ENCODE data around the gene L3MBTL4.

The L3MBTL4 gene

DNA sequence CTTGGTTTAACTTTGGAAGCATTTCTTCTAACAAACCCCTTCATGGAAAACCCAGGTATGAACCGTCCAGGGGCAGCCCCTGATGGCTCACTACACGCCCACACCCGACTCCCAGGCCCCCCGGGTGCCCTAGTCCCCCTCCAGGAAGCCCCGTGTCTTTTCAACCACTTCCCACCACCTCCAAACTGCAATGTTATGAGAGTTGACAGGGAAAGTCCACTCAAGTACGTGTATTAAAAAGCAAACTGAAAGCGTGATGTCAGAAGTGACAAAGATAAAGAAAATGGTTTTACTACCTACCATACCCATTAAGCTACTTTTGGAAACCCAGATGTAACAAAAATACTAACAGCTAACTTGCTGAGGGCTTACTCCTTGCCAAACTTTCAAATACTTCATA is 51.5 kb downstream of the L3MBTL4 start:
- DNase-seq (ENCODE audit: low read depth), result no peak

- DNase-seq (ENCODE audit: low read depth), result no peak
Observed at GRCh38 chr18:6362559-6363129, 52.1 kb downstream of the L3MBTL4 start.

DNA sequence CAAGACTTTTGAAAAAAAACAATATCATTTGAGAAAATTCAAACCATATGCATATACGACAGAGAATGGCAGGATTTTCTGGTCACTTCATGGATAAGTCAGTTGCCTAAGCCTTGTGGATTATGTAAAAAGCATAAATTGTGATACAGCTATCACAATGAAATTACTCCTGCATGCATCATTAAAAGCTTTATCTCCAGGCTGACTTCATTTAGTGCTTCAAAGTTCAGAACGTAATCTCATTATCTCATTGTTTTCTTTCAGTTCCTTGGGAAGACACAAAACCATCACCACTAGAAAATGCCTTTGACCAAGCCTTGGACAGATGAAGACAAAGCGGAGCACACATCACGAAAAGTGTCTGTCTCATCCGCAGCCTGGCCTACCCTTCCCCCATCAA is 57.0 kb downstream of the L3MBTL4 start:
- DNase-seq (ENCODE audit: low read depth), result no peak

DNA sequence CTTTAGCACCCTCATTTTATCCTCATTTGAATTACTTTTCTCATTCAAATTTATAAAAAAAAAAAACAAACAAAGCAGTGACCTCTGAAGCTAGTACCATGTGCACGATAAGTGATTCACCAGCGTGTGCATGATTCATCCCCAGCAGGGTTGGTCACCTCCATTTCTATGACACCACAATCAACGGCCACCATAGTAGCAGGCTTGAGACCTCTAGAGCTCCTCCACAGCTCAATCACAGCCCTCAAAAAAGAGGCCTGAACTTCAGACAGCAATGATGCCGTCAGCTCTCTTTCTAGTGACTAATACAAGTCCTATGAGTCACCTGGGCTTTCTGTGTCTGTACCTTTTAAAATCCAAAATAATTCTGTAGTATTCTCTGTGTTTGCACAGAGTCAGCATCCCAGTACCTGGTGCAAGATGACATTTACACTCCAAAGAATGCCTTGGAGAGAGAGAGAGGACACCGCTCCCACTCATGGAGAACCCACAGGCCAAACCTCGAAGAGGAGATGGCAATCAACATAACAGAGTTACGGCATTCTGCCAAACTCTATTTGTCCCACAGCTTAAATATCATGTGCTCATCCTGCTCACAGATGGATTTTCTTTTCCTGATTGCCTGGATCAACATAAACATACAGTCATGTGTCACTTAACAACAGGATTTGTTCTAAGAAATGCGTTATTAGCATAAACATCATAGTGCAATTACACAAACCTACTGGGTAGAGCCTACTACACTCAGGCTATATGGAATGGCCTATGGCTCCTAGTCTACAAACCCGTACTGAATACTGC is 58.7 kb downstream of the L3MBTL4 start:
- DNase-seq (ENCODE audit: low read depth), result no peak

- no peak for DNase-seq (ENCODE audit: low read depth)
Observed at GRCh38 chr18:6352275-6352674, 62.4 kb downstream of the L3MBTL4 start.

GRCh38 chr18:6342990-6343389 is 71.7 kb downstream of the L3MBTL4 start:
- no peak for DNase-seq (ENCODE audit: low read depth)

DNA sequence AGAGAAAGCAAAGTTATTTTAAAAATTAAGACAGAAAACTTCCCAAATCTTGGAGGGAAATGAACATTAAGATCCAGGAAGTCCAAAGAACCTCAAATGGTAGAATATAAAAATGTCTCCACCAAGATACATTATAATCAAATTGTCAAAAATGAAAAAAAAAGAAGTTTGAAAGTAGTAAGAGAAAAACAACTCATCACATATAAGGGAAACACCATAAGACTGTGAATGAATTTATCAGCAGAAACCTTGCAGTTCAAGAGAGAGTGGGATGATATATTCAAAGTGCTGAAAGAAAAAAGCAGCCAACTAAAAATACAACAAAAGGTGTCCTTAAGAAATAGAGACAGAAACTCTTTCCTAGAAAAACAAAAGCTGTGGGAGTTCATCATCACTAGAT is 73.0 kb downstream of the L3MBTL4 start:
- DNase-seq (ENCODE audit: low read depth), result no peak

DNA sequence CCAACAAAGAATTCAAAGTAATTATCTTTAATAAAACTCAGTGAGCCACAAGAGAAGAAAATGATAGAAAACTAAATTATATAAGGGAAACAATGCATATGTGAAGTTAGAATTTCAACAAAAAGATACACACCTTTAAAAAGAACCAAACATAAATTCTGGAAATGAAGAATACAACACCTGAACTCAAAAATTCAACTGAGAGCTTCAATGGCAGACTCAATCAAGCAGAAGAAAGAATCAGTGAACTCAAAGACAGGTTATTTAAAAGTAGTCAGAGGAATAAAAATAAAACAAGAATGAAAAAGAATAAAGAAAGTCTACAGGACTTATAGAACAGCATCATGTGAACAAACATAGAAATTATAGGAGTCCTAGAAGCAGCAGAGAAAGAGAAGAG is 73.4 kb downstream of the L3MBTL4 start:
- no peak for DNase-seq (ENCODE audit: low read depth)

DNA sequence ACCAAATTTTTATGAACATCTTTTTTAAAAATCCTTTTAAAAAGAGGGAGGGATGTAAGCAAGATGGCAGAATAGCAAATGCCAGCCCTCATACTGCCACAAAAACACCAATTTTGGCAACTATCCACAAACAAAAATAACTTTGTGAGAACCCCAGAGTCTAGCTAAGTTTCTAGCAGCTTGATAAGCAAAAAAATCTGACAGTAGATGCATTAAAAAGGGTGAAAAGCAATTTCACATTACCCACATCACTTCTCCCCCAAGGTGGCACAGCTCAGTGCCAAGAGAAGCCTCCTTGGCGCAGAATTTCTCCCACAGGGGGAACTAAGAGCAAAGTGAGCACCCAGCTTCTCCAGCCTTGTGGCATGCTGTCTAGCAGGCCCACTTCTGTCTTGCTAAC is 74.6 kb downstream of the L3MBTL4 start:
- no peak for DNase-seq (ENCODE audit: low read depth)

- DNase-seq (ENCODE audit: low read depth), result no peak
Observed at GRCh38 chr18:6336239-6336638, 78.5 kb downstream of the L3MBTL4 start.

DNA sequence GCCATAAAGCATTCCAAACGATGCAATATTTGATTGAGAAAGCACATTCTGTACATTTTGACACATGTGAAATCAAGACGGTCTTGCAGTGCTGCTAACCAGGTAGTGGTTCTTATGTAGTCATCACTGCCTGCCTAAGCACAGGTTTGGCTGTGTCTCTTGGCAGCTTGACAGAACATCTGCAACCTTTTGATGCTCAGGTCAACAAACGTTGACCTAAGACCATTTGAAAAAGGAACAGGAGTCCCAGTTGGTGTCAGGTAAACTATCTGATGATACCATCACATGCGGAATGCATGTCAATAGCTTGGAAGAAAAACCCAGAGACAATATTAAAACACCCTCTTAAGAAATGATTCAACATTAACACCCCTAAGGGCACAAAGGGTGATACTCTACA is 80.7 kb downstream of the L3MBTL4 start:
- no peak for DNase-seq (ENCODE audit: low read depth)

- no peak for DNase-seq (ENCODE audit: low read depth)
Observed at GRCh38 chr18:6331872-6332271, 82.8 kb downstream of the L3MBTL4 start.

- no peak for DNase-seq (ENCODE audit: low read depth)
Observed at GRCh38 chr18:6330786-6331185, 83.9 kb downstream of the L3MBTL4 start.

GRCh38 chr18:6328621-6329010 is 86.1 kb downstream of the L3MBTL4 start:
- no peak for DNase-seq (ENCODE audit: low read depth)

DNA sequence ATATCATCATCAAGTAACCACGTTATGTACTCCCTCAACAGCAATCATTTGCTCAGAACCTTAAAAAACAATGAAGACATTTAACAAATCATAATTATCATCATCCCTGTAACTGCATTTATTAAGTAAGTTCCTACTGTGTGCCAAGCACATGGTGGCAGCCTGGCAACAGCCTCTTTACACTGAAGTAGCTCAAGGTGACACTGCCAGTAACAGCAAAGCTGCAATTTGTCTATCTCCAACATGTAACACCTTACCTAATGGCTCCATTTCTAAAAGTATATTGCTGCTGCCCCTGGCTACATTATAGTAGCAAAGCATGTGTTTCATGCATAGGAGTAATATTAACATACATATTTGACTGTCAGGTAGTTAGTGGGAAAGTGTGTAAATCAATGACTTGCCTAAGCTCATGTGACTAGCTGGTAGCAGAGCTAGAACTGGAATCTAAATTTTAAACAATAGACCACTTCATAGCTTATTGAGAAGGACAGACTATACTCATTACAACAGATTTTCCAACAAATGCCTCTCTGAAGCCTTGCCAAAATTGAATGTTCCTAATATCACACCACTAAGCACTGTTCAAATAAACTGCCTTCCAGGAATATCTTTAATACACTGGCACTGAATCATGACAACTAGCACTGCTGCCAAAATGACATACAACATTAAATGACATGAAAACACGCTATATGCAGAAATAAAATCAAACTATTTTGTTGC is 86.7 kb downstream of the L3MBTL4 start:
- no peak for DNase-seq (ENCODE audit: low read depth)

- DNase-seq (ENCODE audit: low read depth), result no peak
Observed at GRCh38 chr18:6327485-6327884, 87.2 kb downstream of the L3MBTL4 start.

DNA sequence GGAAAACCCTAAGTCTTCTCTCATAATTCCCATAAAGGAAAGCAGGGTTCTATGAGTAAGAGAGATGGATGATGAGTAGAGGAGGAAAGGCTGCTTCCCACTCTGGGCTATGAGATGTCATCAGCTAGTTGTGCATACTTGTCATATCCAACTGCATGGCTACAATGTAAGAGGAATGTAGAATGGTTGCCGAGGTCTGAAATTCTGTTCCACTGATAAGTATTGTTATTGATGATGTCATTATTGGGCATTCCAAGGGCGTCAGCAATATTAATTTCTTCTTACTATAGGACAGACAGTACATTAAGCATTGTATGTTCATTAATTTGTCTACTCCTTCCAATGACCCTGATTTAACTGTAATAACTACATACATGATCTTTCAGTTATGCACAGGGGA is 88.1 kb downstream of the L3MBTL4 start:
- DNase-seq (ENCODE audit: low read depth), result no peak

- no peak for DNase-seq (ENCODE audit: low read depth)
Observed at GRCh38 chr18:6323319-6323889, 91.3 kb downstream of the L3MBTL4 start.

DNA sequence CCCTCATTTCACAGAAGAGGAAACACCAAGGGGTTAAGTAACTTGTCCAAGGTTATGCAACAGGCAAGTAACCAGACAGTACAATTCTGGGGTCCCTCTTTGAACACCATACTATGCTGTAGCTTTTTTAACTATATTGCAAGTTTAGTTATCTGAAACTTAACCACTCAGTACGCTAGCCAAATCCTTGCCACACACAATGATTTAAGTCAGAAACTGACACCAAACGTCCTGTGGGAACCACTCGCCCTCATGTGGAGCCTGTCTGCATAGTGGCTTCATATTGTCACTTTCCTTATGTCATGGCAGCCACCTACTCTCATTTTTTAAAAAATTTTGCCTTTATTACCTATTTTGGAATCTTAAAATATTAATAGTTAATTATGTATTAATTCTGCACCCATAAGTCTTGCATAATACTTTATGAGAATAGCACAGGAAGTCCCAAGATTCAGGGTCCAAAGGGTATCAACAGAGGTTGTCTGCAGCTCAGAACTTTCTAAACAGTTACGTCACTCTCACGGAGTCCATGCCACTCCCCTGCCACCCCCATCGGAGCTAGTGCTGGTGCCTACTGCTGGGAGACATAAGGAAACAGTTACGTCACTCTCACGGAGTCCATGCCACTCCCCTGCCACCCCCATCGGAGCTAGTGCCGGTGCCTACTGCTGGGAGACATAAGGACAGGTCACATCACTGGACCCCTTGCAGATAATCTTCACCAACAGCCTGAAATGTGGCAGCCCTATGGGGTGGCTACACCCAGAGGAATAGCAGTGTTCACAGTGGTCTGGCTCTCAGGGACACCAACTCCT is 99.0 kb downstream of the L3MBTL4 start:
- DNase-seq (ENCODE audit: low read depth), result no peak

- no peak for DNase-seq (ENCODE audit: low read depth)
Observed at GRCh38 chr18:6313415-6313814, 101.3 kb downstream of the L3MBTL4 start.

GRCh38 chr18:6311456-6312215 is 103.1 kb downstream of the L3MBTL4 start:
- no peak for DNase-seq (ENCODE audit: low read depth)
